AG04449 (cell line): Measurements from ENCODE around the gene DNAJB14.

ENCODE experiments used
- CTCF ChIA-PET: fragments of 350-600 bp; formaldehyde crosslinking; extraction: SDS; loops from one replicate; lab custom pipeline; 2021; ENCODE audit warnings: antibody characterized with exemption; lab: Yijun Ruan, JAX
- POLR2A ChIA-PET: fragments of 400-600, 350-600 bp; formaldehyde crosslinking; extraction: SDS; loops from one replicate; lab custom pipeline; 2020; ENCODE audit warnings: antibody characterized with exemption, inconsistent platforms; lab: Yijun Ruan, JAX
- DNase-seq: peaks from one replicate; pipeline ENCODE4 v3.0.0-alpha.2; 2010; ENCODE audit warnings: low read depth, low spot score
- H3K4me3 ChIP-seq: 2 replicates; pipeline ENCODE4 v1.5.1; 2011; ENCODE audit warnings: low read depth, mild to moderate bottlenecking, control low read depth, low read length
- TF ChIP-seq, protein P1 (sequence below): IDR thresholded peaks from one replicate; pipeline ENCODE4 v1.5.1; 2011; ENCODE audit warnings: mild to moderate bottlenecking, moderate library complexity, low read length, control low read depth, inconsistent platforms; ENCODE audit not compliant: insufficient read depth; ENCODE audit errors: missing control alignments

The DNAJB14 gene

GRCh38 chr4:99946356-99947189, at the start of gene DNAJB14:
DNAJB14 (minus strand) TSS chr4:99946618; CDS start chr4:99946571, 47 bp downstream.
- POLR2A ChIA-PET: no interaction called here
- TF ChIP-seq, protein P1, sequence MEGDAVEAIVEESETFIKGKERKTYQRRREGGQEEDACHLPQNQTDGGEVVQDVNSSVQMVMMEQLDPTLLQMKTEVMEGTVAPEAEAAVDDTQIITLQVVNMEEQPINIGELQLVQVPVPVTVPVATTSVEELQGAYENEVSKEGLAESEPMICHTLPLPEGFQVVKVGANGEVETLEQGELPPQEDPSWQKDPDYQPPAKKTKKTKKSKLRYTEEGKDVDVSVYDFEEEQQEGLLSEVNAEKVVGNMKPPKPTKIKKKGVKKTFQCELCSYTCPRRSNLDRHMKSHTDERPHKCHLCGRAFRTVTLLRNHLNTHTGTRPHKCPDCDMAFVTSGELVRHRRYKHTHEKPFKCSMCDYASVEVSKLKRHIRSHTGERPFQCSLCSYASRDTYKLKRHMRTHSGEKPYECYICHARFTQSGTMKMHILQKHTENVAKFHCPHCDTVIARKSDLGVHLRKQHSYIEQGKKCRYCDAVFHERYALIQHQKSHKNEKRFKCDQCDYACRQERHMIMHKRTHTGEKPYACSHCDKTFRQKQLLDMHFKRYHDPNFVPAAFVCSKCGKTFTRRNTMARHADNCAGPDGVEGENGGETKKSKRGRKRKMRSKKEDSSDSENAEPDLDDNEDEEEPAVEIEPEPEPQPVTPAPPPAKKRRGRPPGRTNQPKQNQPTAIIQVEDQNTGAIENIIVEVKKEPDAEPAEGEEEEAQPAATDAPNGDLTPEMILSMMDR: no peak
- DNase-seq: no peak
- H3K4me3 ChIP-seq: peak within 1 kb of the TSS; percentile 82
- CTCF ChIA-PET: interaction anchor here (1.1 to 2.6 kb wide), 9 partner anchors 11 to 383 kb away, joined by 3 to 12 read pairs (median 5); partner anchors contain the start of genes LAMTOR3 and TRMT10A

- no peak overlapping the region for H3K4me3 ChIP-seq
- CTCF ChIA-PET: interaction anchor here (1.2 to 1.7 kb wide), 2 partner anchors 10 to 43 kb away, joined by 3 to 5 read pairs; no protein-coding TSS in a partner anchor
- no peak for DNase-seq
- TF ChIP-seq, protein P1: no peak
- POLR2A ChIA-PET: no interaction called here
These were observed 45.3 kb upstream of the DNAJB14 start for GRCh38 chr4:99991741-99992140.

DNA sequence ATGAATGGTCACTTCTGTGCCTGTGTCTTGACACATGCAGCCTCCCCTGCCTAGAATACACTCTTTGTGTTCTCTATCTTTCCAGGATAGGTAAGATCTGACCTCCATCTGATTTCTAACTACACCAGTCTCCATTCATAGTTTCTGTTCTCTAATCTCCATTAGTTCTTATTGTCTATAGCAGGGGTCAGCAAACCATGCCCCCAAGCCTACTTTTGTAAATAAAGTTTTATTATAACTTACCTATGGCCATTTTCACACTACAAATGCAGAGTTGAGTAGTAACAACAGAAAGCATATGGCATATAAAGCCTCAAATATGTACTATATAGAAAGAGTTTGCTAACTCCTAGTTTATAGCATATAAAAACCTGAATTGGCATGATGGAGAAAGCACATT, 41.3 kb upstream of the DNAJB14 start:
- ChIA-PET CTCF (interaction anchor here (2.2 kb wide), 1 partner anchor 10 kb away, joined by 19 read pairs; no protein-coding TSS in a partner anchor), POLR2A (no interaction called here)
- no peak overlapping the region for H3K4me3 ChIP-seq
- no peak for DNase-seq
- TF ChIP-seq, protein P1: no peak

- ChIA-PET CTCF (no interaction called here), POLR2A (no interaction called here)
- no peak for DNase-seq
- no peak overlapping the region for H3K4me3 ChIP-seq
- TF ChIP-seq, protein P1: no peak
These were observed 40.4 kb upstream of the DNAJB14 start for GRCh38 chr4:99986792-99987191.

GRCh38 chr4:99983289-99983943, 37.0 kb upstream of the DNAJB14 start:
- TF ChIP-seq, protein P1: no peak
- no peak for DNase-seq
- CTCF ChIA-PET: interaction anchor here (3.2 kb wide), 1 partner anchor 15 kb away, joined by 16 read pairs; no protein-coding TSS in a partner anchor
- POLR2A ChIA-PET: no interaction called here
- H3K4me3 ChIP-seq: no peak overlapping the region

DNA sequence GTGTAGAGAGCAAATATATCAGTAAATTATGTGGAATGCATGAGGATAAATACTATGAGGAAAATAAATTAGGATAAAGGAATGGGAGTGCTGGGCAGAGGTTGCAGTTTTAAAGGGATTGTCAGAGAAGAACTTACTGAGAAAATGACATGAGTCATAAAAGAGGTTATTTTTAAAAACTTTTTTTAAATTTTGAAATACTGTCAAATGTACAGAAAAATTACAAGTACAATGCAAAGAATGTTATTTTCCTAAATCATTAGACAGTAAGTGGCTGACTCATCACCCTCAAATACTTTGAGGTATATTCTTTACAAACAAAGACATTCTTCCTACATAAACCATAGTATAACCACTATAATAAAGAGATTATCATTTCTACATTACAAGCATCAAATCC, 33.5 kb upstream of the DNAJB14 start:
- H3K4me3 ChIP-seq: no peak overlapping the region
- peak; percentile 33 for DNase-seq
- ChIA-PET CTCF (no interaction called here), POLR2A (no interaction called here)
- TF ChIP-seq, protein P1: no peak
